ENCODE data around the gene SLC4A8. TPM values are rescaled to one million over a fixed set of nuclear protein-coding genes. Genes with fewer than 3 reads are reported as not detected.

SLC4A8 gene
- total RNA-seq, result 10 to 100 TPM in 1 of 2 experiments, 1 to 10 TPM in 1; 9.2 to 11.4 TPM

GRCh38 chr12:51424662-51425539 is at the start of gene SLC4A8:
Gene SLC4A8, plus strand, starts transcription at chr12:51424831. Its CDS starts 157 bp downstream, at chr12:51424988.

GRCh38 chr12:51391283-51392123 is 33.1 kb upstream of the SLC4A8 start, which contains the start of gene GALNT6:
Gene GALNT6, minus strand, starts transcription at chr12:51391406. Its CDS starts 11,625 bp downstream, at chr12:51379781.

Other genes starting within 250 kb of the SLC4A8 start
- gene POU6F1, start 206.8 kb upstream of the SLC4A8 start, total RNA-seq, result 1 to 10 TPM; 3.7 to 5.8 TPM
- 100 to 1,000 TPM; 232 to 242 TPM for gene DAZAP2, start 186.0 kb upstream of the SLC4A8 start, total RNA-seq
- gene SMAGP, start 154.4 kb upstream of the SLC4A8 start, total RNA-seq, result 1 to 10 TPM; 2.6 to 3.1 TPM
- 100 to 1,000 TPM; 240 to 248 TPM for gene BIN2, start 100.7 kb upstream of the SLC4A8 start, total RNA-seq
- gene CELA1, start 78.2 kb upstream of the SLC4A8 start, total RNA-seq, result under 1 TPM; 0.23 to 0.51 TPM
- 10 to 100 TPM; 15.4 to 16.3 TPM for gene GALNT6, start 33.4 kb upstream of the SLC4A8 start, total RNA-seq
- under 1 TPM; 0.43 to 0.91 TPM for gene SCN8A, start 166.4 kb downstream of the SLC4A8 start, total RNA-seq

Measured in activated naive CD4-positive, alpha-beta T cell treated with anti-CD3 and anti-CD28 coated beads, Interleukin-2, amount 10 ng/mL, durations not matched to agents 5 hours and 36 hours (primary cell).